Type B pancreatic cell (in vitro differentiated cells): ENCODE measurements around the gene OOSP4A. TPM values are rescaled to one million over a fixed set of nuclear protein-coding genes. Genes with fewer than 3 reads are reported as not detected.

Source experiments
- DNase-seq: peaks from one replicate; pipeline ENCODE4 v3.0.0; 2021; ENCODE audit warnings: mixed read lengths; ENCODE audit not compliant: unreplicated experiment; ENCODE audit errors: extremely low spot score
- H3K27ac Mint-ChIP-seq: 2 replicates; pipeline ENCODE4 v1.8.0; 2021; ENCODE audit warnings: mild to moderate bottlenecking, mixed read lengths
- H3K27me3 Mint-ChIP-seq: 2 replicates; pipeline ENCODE4 v1.8.0; 2021; ENCODE audit warnings: mixed read lengths
- H3K36me3 Mint-ChIP-seq: 2 replicates; pipeline ENCODE4 v1.8.0; 2021; ENCODE audit warnings: mixed read lengths
- H3K4me1 Mint-ChIP-seq: one replicate; pipeline ENCODE4 v1.8.0; 2021; ENCODE audit warnings: mixed read lengths; ENCODE audit not compliant: unreplicated experiment
- H3K4me3 Mint-ChIP-seq: 2 replicates; pipeline ENCODE4 v1.8.0; 2021; ENCODE audit warnings: mild to moderate bottlenecking, mixed read lengths
- H3K9me3 Mint-ChIP-seq: 2 replicates; pipeline ENCODE4 v1.8.0; 2021; ENCODE audit warnings: mixed read lengths
- CTCF ChIP-seq: fragments of 200-600 bp; sonication (generic); conservative IDR thresholded peaks from 2 replicates; pipeline ENCODE4 v1.5.0; 2021; ENCODE audit warnings: antibody characterized with exemption, mild to moderate bottlenecking
- total RNA-seq: library from RNA; stranded (reverse); gene quantifications from 2 replicates; pipeline ENCODE4 v1.2.1, GENCODE V29; 2021; ENCODE audit warnings: low replicate concordance

Gene OOSP4A
- total RNA-seq, 1 donor from 2014 or later: not detected

GRCh38 chr11:59965424-59965823 is 1.6 kb downstream of the OOSP4A start:
- no peak for DNase-seq

GRCh38 chr11:59966201-59966600 is 2.4 kb downstream of the OOSP4A start:
- Mint-ChIP-seq H3K9me3 (no peaks in the 10 kb centered on the region), H3K27me3 (no peaks in the 10 kb centered on the region), H3K27ac (no peak overlapping the region), H3K36me3 (no peaks in the 10 kb centered on the region), H3K4me1 (no peaks in the 10 kb centered on the region), H3K4me3 (no peak overlapping the region)
- DNase-seq: no peak
- no peak for TF ChIP-seq CTCF

More at GRCh38 chr11:59965424-59965823, 1.6 kb downstream of the OOSP4A start:
- Mint-ChIP-seq H3K27me3 (no peaks in the 10 kb centered on the region), H3K4me1 (no peaks in the 10 kb centered on the region), H3K27ac (no peak overlapping the region), H3K4me3 (no peak overlapping the region), H3K36me3 (no peaks in the 10 kb centered on the region), H3K9me3 (no peaks in the 10 kb centered on the region)
- TF ChIP-seq CTCF: no peak

GRCh38 chr11:59967677-59968394 is 4.0 kb downstream of the OOSP4A start:
- TF ChIP-seq CTCF: no peak
- no peaks in the 10 kb centered on the region for H3K36me3 Mint-ChIP-seq
- no peak overlapping the region for H3K27ac Mint-ChIP-seq
- H3K4me3 Mint-ChIP-seq: no peak overlapping the region
- no peak for DNase-seq
- H3K9me3 Mint-ChIP-seq: no peaks in the 10 kb centered on the region
- no peaks in the 10 kb centered on the region for H3K27me3 Mint-ChIP-seq
- H3K4me1 Mint-ChIP-seq: no peaks in the 10 kb centered on the region

GRCh38 chr11:59968395-59968783 is 4.6 kb downstream of the OOSP4A start:
- H3K27me3 Mint-ChIP-seq: no peaks in the 10 kb centered on the region
- no peak for TF ChIP-seq CTCF
- no peak overlapping the region for H3K27ac Mint-ChIP-seq
- H3K36me3 Mint-ChIP-seq: no peaks in the 10 kb centered on the region
- H3K9me3 Mint-ChIP-seq: no peaks in the 10 kb centered on the region
- no peak overlapping the region for H3K4me3 Mint-ChIP-seq
- no peaks in the 10 kb centered on the region for H3K4me1 Mint-ChIP-seq
- no peak for DNase-seq

- Mint-ChIP-seq H3K4me1 (no peaks in the 10 kb centered on the region), H3K36me3 (no peaks in the 10 kb centered on the region), H3K27me3 (no peaks in the 10 kb centered on the region), H3K9me3 (no peaks in the 10 kb centered on the region), H3K4me3 (no peak overlapping the region), H3K27ac (no peak overlapping the region)
- no peak for DNase-seq
- no peak for TF ChIP-seq CTCF
Measured at GRCh38 chr11:59973097-59973496, 9.3 kb downstream of the OOSP4A start.
